Stimulated activated CD8-positive, alpha-beta memory T cell treated with anti-CD3 and anti-CD28 coated beads, Interleukin-4, amount 100 ng/mL, for 1 hour (primary cell): ENCODE measurements around the gene ATXN7.
A peak's percentile ranks its signal among the peaks of the same experiment; 100 is the strongest.

Experiments
- DNase-seq, 2 donors: peaks; one replicate each; pipeline ENCODE4 v3.0.0-alpha.2; 2020; ENCODE audit warnings: low read depth in 2 of 2, low spot score in 1 of 2

Gene ATXN7

DNA sequence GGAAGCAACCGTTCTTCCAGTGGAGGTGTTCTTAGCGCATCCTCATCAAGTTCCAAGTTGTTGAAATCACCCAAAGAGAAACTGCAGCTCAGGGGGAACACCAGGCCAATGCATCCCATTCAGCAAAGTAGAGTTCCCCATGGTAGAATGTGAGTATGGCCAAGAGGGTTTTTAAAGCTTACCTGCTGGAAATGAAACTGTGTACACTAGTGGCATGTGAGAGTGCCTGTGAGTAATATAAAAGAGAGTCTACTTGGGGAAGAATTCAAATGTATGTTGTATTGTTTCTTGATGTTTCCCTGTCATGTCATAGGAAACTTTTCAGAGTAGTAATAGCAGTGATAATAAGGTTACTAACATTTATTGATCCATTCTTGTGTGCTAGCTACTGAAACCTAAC, 116.4 kb downstream of the ATXN7 start:
- no peak for DNase-seq

DNA sequence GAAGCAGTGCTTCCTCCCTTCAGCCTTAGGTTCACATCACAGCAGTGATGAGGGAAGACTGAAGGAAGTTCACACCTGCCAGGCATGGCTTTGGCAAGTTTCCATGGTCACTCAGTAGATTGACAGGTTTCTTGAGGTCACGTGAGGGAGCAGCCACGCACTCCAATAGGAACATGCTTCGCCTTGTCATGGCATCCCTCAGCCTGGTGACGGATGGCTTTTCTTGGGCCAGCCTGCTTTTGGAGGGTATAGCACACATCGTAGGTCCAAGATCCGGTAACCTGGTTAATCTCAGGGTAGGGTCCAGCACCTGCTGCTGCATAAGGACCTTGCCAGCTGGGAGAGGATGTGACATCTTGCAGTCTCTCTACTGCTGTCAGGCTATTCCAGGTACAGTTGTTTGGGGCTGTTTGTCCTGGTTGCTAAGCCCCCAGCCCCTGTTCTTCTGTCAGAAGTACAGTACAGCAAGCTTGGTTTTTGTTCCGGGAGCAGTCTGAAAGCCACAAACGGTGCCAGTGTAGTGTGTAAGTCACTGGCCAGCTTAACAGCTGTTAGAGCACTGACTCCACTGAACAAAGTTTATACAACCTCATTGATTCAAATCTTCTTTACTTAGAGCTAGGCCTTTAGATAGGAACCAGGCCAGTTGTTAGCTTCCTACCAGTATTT, 117.3 kb downstream of the ATXN7 start:
- no peak for DNase-seq

DNA sequence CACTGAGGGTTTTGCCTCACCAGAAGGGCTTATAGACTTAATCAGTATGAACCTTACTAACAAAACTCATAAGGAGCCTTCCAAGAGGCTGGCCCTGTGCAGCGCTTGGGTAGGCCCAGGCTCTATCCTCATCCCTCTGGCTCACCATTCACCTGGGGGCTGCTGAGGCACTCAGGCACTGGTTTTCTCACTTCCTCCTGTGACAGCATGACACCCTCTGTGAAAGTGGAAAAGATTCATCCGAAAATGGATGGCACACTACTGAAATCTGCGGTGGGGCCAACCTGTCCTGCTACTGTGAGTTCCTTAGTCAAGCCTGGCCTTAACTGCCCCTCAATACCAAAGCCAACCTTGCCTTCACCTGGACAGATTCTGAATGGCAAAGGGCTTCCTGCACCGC, 118.3 kb downstream of the ATXN7 start:
- no peak for DNase-seq

DNA sequence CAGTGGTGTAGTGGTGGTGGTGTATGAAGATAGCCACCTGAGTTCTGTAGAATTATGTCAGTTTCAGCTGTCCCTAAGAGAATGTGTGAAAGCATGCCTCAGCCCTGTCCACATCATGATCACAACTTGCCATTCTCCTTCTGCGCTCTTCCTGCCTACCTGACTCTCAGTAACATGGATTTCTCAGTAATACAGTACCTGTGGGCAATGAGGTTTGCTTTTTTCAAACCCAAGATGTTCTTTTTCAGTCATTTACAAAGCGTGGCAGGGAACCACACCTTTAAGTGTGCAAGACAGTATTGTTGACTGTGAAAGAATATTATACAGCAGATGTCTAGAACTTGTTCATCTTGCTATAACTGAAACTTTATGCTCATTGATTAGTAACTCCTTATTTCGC, 120.7 kb downstream of the ATXN7 start:
- no peak for DNase-seq

DNA sequence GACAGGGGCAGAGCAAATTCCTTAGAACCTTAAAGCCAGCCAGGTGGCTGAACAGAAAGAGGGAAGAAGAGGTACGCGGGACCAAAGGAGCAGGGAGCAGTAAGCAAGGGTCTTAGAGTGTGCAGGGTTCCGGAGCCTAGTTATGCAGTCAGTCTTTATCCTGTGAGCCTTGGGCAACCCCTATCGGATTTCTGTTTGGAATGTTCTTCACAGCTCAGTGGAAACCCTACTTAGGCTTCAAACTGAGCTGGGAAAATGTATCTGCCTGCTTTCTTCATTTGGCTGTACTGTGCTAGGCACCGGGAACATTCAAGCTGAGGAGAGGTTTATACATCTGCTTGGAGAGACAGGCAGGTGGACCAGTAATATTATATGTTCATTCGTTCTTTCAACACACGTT, 122.5 kb downstream of the ATXN7 start:
- no peak for DNase-seq

DNA sequence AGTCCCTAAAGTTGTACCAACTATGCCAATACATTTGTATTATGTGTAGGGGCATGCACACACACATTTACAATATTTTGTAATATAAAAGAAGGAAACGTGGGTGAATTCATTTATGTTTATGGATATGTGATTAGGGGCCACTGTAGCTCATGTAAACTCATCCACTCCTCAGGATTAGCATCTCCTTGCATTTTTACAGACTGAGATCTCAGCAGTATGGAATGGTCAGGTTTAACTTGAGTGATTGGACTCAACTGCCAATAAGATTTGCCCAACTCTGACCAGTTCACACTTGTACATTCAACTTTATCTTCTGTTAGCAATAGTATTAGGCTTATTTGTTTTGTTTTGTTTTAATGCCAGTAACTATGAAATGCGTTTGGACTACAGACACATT, 123.2 kb downstream of the ATXN7 start:
- no peak for DNase-seq

DNA sequence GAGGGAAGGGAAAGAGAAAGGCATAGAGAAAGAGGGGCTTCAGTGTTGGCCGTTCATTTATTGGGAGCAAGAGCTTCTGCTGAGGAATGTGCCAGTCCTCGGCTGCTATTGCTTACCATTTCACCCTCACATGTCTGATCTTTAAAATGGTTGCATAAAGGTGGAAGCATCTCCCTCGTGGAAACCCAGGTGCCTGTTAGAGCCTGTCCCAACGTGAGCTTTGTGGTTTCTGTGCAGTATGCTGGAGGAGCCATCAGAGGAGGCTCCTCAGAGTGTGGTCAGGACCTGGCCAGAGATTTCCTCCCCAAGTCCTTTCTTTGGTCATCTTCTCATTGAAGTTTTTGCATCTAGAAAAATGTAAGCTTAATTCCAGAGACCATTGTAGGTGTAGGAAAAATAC, 125.3 kb downstream of the ATXN7 start:
- DNase-seq, result no peak

DNA sequence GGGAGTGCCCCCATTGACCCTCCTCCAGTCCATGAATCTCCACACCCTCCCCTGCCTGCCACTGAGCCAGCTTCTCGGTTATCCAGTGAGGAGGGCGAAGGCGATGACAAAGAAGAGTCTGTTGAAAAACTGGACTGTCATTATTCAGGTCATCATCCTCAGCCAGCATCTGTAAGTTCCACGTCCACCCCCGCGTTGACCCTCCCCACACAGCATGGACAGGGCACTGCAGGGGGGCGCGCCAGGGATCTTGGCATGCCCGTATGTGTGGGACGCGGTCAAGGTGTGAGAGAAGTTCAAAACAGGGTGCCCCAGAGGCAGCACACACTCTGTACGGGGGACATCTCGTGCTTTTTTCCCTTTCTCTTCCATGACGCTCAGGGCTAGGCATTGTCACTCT, 126.5 kb downstream of the ATXN7 start:
- DNase-seq, result no peak

DNA sequence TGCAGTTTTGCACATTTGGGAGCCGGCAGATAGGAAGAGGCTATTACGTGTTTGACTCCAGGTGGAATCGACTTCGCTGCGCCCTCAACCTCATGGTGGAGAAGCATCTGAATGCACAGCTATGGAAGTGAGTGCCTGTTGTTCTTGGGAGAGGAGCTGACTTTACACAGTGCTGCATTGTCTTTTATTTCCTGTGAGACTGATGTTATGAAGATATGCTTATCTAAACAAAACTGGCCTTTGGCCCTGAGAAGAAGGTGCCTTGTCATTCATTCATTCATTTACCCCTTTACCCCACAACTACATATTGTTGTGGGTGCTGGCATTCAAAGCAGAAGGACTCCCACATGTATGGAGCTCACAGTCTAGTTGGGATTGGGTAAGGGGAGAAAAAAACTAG, 127.1 kb downstream of the ATXN7 start:
- no peak for DNase-seq

DNA sequence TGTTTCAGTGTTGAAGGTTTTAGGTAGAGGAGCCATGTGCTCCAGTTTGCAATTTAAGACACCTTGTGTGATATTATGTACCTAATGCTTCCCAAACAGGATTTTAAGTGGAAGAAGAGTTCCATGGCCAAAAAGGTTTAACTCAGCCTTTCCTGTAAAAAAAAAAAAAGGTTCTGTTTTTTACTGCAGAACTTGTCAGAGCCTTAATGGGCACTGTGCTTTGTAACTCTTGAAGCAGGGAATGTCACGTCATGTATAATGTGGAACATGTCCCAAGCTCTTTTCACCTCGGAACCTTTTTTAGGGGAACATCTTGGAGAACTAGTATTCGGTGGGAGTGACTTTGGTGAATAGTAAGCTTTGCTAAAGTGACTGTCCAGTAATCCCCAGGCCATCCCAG, 128.0 kb downstream of the ATXN7 start:
- no peak for DNase-seq

DNA sequence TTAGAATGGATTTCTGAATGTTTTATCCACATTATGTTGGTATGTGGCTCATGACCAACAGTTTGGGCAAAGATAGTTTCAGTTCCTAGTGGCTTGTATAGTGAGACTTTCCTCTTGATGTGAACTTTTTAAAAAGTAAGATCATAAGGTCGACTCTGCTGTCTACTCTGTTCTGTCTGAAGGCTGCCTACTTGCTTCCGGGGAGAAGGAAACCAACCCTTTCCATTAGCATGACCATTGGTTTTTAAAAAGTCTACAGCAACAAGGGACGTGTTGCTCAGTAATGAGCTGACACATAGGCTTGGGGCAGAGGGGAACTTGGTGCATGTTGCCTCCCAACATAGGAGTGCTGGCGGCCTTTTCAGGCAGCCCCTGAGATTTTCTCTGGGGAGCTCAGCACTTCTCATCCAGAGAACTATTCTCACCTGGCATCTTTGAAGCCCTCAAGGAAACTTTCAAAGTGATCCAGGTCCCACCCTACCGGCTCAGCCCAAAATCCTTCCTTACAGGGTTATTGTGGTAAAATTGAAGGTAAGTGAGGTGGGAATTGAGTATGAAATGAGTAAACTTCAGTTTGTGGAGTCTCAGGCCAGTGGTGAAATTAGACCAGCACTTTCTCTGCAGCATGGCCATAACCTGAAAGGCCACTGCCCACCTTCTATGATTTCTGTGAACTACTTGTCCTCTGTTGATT, 129.0 kb downstream of the ATXN7 start:
- no peak for DNase-seq

DNA sequence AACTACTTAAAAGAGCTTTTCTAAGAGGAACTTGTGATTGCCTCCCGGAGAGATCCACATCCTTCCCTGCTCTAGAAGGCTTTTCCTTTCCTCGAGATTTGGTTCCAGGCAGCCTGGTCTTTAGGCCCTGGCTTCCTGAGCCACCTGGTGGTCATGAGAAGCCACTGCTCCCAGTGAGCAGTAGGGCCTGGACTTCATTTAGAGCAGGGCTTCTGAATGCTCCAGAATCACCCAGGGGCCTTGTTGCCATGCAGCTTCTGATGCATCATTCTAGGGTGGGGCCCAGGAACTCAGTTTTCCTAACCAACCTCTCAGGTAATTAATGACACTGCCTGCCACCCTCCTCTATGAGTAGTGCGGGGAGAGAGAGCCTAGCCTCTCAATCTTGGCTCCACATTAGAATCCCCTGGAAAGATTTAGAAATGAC, 130.0 kb downstream of the ATXN7 start:
- peak in 1 of 2 donors; percentile 21 for DNase-seq

DNA sequence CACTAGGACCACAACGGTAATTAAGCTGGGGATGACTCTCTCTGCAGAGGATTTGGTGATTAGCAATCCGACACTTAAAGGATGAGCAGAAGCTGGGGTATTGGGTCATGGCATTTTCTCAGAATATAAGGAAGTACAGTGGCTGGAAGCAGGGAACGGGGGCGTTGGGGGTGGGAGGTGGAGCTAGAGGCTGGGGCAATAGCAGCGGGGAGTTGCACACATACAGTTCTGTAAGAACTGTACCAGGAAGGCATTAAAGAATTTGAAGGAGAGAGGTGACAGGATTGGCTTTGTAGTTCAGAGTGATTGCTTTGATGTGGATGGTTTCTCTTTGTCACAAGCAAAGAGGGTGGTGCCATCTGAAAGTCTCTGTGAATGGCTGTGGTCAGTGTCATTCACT, 131.4 kb downstream of the ATXN7 start:
- no peak for DNase-seq

DNA sequence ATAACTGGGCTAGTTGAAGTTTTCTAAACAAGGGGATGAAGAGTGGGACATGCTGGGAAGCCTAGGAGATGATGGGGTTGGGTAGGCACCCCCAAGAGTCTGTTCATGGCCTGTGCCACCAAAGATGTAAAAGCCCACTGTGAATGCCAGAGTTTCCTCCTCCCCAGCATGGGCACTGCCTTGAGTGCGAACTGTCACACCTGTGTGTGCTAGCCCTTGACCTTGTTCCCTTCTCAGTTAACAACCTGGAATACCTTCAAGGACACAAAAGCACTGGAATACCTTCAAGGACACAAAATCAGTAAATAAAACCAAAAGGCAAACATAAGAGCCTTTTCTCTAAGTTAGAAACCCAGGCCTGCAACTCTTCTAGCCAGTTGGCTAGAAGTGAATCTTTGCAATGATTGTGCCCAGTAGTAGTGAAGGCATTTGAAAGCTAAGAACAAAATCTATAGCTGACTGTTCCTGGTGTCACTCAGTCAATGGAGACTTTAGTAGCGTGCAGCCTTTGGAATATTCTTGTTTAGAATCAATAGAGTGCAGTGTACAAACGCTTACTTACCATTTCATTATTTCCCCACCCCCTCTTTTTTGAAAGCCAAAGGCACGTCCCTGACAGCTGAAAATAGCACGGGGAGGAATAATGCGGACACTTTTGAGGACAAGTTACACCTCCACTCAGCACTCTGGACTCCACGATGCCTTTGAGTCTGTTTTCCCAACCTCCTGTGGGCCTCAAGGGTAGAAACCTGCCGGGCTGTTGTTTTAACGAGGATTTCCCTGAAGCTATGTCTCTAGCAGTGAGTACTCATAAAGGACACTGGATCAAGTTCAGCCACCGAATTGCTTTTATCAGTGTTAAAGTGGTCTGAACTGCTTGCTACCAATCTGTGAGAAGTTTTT, 135.4 kb downstream of the ATXN7 start:
- no peak for DNase-seq

DNA sequence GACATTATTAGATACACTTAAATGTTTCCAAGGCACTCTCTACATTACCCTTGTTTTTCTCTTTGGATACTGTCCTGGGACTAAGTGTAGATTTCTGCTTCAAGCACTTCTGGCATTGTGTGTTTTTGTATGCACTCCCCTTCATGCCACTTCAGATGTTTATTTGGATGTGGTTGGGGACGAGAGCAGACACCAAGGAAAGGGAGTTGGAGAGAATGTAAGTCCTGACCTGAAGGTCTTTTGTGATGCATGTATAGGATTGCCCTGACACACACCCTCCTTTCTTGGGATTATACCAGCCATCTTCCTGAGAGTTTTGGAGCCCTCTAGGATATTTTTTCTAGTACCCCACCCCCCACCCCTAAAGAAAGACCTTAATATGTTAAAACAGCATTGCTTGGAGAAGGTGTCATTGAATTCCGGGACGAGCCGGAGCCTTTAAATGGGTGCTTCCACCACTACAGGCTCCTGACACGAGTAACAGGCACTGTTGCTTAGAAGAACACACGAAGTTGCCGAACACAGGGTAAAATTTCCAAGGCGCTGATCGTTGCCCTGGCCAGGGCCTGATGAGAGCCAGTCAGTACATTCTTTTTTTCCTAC, 136.9 kb downstream of the ATXN7 start:
- DNase-seq, result no peak

DNA sequence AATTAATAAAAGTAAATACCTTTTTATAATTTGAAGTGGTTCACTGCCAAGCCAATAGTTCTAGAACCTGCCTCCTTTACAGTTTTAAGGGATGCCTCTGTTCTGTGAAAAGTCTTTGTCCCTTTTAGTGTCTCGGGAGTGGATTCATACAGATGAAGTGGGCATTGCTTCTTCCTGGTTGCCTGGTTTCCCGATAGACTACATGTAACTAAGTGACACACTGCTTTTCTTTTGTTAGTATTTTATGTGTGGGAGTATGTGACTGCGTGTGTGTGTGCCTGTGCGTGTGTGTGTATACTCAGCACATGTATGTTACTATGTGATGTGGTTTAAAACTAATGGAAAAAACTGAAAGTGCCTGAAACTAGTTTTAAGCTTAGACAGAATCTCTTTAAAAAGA, 138.6 kb downstream of the ATXN7 start:
- DNase-seq, result no peak

DNA sequence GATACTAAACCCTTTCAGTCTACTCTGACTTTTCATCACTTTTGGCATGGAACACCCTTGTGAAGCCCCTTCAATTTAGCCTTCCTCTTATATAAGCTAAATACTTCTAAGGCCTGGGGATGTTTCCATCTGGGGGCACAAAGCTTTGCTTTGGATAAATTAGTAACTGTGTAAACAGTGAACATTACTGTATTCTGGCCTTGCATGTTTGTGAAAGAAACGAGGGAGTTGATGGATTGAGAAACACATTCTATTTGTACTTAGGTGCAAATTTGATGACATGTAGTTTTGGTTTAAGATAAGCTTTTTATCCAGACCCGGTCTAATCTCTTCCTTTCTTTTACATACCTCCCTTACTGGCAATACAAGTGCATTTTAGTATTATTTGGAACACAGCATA, 139.9 kb downstream of the ATXN7 start:
- DNase-seq, result no peak

DNA sequence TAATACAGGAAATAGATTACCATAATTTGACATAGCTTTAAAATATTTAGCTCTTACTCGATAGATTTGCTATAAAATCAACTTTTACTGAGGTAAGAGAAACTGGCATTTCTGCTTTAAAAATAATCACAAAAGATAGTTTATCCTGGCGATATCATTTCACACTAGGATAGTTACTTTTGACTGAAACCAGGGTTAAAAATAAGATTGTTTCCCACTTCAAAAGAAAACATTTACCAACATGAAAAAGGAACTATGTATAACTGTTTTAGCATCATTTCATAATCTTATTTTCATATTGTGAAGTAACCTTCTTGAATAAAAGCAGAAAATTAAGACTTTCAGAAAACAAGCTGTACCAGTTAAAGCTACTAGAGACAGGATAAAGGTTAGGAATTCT, 144.3 kb downstream of the ATXN7 start:
- no peak for DNase-seq

DNA sequence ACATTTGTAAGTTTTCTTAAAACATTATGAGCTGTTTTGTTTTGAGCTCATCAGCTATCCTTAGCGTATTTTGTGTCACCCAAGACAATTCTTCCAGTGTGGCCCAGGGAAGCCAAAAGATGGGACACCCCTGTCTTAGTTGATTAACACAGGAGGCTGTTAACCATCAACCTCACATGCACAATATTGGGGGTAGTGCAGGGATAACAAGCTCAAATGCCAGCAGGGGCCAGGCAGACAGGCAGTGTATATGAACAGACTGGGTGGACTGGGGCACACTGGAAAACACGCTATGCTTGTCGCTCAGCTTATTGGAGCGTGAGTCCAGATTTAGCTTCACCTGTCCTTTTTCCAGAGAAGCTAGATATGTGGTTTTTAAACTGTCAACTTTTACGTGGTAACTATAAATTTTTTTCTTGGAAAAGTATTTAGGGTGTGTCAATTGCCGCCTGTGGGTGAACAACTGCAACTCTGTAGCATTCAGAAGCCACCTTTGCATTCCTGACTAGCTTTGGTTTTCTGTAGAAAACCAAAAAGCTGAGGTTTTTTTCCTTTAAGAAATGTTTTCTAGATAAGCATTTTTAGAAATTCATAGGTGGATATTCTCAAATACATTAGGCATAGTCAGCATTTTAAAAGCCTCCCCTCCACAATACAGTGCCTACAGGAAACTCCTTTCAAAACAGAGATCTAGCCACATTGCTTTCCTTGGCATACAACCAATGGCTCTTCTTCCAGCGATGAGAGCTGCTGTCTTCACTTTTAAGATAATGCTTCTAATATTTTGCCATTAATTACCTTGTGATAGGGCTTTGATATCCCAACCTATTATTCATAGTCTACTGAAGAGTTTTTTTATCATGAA, 145.1 kb downstream of the ATXN7 start:
- DNase-seq, result no peak

DNA sequence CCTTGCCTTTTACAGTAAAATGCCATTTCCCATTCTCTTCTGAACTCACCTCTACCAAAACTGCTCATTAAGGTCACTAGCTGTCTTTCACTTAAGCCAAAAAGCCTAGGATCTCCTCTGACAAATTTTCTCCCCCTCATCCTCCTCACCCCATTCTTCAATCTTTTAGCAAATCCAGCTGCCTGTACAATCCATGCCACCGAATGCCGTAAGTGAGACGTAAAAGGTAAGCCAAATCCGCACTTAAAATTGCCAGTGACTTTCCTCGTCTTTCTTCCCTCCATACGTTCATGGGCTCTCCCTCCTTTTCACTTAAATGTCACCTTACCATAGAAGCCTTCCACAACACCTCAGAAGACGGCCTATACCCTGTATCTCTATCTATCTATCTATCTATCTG, 145.9 kb downstream of the ATXN7 start:
- no peak for DNase-seq

DNA sequence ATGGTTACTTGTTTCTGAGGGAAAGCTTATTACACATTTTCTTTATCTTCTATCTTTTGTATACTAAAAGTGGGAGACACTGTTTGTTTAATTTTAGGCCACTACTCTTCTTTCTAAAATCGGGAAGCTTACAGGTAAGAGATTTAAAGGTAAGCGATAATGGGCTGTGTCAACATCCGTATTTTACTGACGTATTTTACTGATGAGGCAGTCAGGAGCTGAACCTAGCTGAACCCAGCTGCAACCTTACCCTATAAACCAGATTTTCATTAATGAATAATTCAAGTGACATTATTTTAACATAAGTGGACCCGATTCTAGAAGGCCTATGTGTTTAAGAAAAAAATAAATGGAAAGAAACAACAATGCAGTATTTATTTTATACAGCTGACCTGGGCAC, 146.5 kb downstream of the ATXN7 start:
- no peak for DNase-seq
